ENCODE results near the gene PDGFB. TPM values are rescaled to one million over a fixed set of nuclear protein-coding genes. Genes with fewer than 3 reads are reported as not detected.

Gene PDGFB
- total RNA-seq, 2 experiments from 2014 or later: 3.8 to 3.9 TPM

DNA sequence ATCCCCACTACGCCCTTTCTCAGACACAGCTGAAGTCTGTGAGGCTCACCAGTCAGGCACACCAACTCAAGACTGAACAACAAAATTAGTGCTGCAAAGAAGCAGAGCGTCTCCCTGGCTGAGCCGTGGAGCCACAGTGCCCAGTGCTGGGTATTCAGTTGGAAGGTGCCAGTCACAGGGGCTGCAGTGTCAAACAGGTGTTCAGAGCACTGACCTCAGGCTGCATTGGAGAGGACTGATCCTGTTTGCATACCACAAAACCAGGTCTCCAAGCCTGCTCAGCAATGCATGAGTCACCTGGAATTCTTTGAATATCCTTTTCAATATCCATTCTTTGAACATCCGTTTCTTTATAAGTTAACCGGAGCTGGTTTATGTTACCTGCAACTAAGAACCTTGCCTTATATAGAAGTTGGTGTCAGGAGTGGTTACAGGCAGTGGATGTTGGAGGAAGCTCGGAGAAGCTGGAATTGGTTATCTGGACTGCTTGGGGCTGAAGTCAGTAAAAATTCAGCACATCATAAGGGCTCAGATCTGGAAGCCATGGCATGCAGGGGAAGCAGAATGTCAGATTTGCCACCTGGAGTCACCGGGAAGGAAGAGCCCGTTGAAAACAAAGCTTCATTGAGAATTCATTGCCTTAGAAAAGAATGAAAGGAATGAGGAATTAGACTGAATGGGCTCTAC, 30.3 kb downstream of the PDGFB start:
- H3K27ac Mint-ChIP-seq: no peak overlapping the region
- DNase-seq: no peak
- peaks cover 10% of the 10 kb centered on the region for H3K27me3 Mint-ChIP-seq (ENCODE audit: low read depth)
- H3K9me3 Mint-ChIP-seq: peaks cover 3% of the 10 kb centered on the region
- H3K4me1 Mint-ChIP-seq (ENCODE audit: low read depth): peaks cover 5% of the 10 kb centered on the region
- H3K36me3 Mint-ChIP-seq (ENCODE audit: low read depth): no peaks in the 10 kb centered on the region
- H3K4me3 Mint-ChIP-seq: no peak overlapping the region
- CTCF ChIA-PET: interaction anchor here (2.4 kb wide), 1 partner anchor 44 kb away, joined by 11 read pairs; no protein-coding TSS in a partner anchor
- intact Hi-C loops (cut with micrococcal nuclease): no loop called here

DNA sequence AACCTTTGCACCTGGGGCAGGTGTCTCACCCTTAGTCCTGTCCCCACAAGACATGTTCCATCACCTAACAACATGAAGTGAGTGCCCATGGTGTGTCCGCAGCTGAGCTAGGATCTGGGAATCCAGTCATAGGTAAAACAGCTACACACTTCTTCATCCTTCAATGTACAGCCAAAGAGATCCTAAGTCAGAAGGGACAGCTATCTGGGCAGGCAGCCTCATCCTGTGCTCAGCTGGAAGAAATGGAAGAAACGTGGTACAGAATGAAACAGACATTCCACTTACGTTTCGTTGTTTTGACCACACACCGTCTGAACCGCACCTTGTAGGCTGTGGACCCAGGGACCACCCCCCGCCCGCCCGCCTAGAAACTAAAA, 30.8 kb downstream of the PDGFB start:
- Mint-ChIP-seq H3K4me3 (no peak overlapping the region), H3K36me3 (ENCODE audit: low read depth) (no peaks in the 10 kb centered on the region), H3K9me3 (peaks cover 3% of the 10 kb centered on the region), H3K27ac (no peak overlapping the region), H3K27me3 (ENCODE audit: low read depth) (peaks cover 10% of the 10 kb centered on the region), H3K4me1 (ENCODE audit: low read depth) (peaks cover 5% of the 10 kb centered on the region)
- CTCF ChIA-PET: interaction anchor here (2.4 kb wide), 1 partner anchor 44 kb away, joined by 11 read pairs; no protein-coding TSS in a partner anchor
- intact Hi-C loops (cut with micrococcal nuclease): no loop called here
- DNase-seq: no peak

GRCh38 chr22:39212721-39213376, 31.9 kb downstream of the PDGFB start:
- no peak overlapping the region for H3K27ac Mint-ChIP-seq

DNA sequence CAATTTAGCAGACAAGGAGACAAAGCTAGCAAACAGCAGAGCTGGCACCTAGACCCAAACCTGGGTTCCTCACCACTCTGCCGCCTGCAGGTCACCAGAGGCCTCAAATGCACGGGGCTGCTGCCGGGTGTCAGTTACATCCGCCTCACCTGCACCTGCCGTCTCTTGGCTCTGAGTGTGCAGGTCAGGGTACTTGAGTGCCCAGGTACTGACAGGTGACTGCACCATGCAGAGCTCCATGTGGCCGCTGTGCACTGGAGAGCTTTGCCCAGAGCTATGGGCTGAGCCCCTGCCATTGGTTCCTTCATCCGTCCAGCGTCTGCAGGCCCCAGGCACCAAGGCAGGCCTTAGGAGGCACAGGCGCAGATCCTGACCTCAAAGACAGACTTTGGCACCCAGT, 35.0 kb downstream of the PDGFB start:
- Mint-ChIP-seq H3K27ac (no peak overlapping the region), H3K4me3 (no peak overlapping the region), H3K27me3 (ENCODE audit: low read depth) (peaks cover 10% of the 10 kb centered on the region), H3K9me3 (no peaks in the 10 kb centered on the region), H3K4me1 (ENCODE audit: low read depth) (peaks cover 24% of the 10 kb centered on the region), H3K36me3 (ENCODE audit: low read depth) (no peaks in the 10 kb centered on the region)
- intact Hi-C loops (cut with micrococcal nuclease): no loop called here
- CTCF ChIA-PET: no interaction called here
- DNase-seq: no peak

More at GRCh38 chr22:39212721-39213376, 31.9 kb downstream of the PDGFB start:
- no peak for DNase-seq
- CTCF ChIA-PET: no interaction called here
- H3K4me3 Mint-ChIP-seq: no peak overlapping the region
- intact Hi-C loops (cut with micrococcal nuclease): no loop called here
- H3K36me3 Mint-ChIP-seq (ENCODE audit: low read depth): no peaks in the 10 kb centered on the region
- peaks cover 5% of the 10 kb centered on the region for H3K4me1 Mint-ChIP-seq (ENCODE audit: low read depth)
- peaks cover 10% of the 10 kb centered on the region for H3K27me3 Mint-ChIP-seq (ENCODE audit: low read depth)
- H3K9me3 Mint-ChIP-seq: peaks cover 3% of the 10 kb centered on the region

DNA sequence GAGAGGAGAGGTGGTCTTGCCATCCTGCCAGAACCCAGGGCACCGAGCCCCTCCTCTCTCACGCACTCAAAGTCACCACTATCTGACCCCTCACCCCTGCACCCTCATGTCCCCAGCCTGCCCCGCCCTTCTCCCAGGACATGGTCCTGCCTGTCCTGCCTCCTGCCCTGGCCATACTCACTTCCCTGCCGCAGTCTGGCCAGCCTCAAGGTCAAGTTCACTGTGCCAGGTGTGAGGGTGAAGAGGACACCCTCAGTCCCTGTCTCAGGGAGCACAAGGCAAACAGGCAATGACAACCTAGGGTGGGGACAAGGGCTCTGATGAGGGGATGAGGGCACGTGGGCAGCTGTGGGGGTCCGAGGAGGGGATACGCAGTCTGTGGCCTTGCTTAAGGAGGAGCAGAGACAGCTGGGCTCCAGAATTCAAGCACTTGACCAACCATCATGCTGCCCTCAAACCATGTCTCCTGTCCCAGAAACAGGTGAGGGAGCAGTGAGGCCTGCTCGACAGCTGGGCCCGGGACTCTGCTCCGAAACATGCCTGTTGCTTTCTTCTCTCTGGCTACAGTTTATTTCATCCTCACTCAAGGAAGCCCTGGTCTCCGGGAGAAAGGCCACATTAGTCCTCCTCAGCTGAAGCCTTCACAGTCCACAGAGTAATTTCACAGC, 36.6 kb downstream of the PDGFB start:
- Mint-ChIP-seq H3K36me3 (ENCODE audit: low read depth) (no peaks in the 10 kb centered on the region), H3K27me3 (ENCODE audit: low read depth) (peaks cover 5% of the 10 kb centered on the region), H3K27ac (no peak overlapping the region), H3K4me3 (no peak overlapping the region), H3K4me1 (ENCODE audit: low read depth) (peaks cover 24% of the 10 kb centered on the region), H3K9me3 (no peaks in the 10 kb centered on the region)
- CTCF ChIA-PET: interaction anchor here (1.5 kb wide), 1 partner anchor 37 kb away, joined by 3 read pairs; no protein-coding TSS in a partner anchor
- intact Hi-C loops (cut with micrococcal nuclease): no loop called here
- DNase-seq: no peak

GRCh38 chr22:39207141-39208012, 37.4 kb downstream of the PDGFB start:
- H3K9me3 Mint-ChIP-seq: no peaks in the 10 kb centered on the region
- no peaks in the 10 kb centered on the region for H3K27me3 Mint-ChIP-seq (ENCODE audit: low read depth)
- no peak for DNase-seq
- peaks cover 24% of the 10 kb centered on the region for H3K4me1 Mint-ChIP-seq (ENCODE audit: low read depth)
- CTCF ChIA-PET: interaction anchor here (1.5 to 2.2 kb wide), 2 partner anchors 9 to 36 kb away, joined by 3 to 5 read pairs; no protein-coding TSS in a partner anchor
- no peak overlapping the region for H3K27ac Mint-ChIP-seq
- H3K36me3 Mint-ChIP-seq (ENCODE audit: low read depth): no peaks in the 10 kb centered on the region
- H3K4me3 Mint-ChIP-seq: no peak overlapping the region
- intact Hi-C loops (cut with micrococcal nuclease): no loop called here

DNA sequence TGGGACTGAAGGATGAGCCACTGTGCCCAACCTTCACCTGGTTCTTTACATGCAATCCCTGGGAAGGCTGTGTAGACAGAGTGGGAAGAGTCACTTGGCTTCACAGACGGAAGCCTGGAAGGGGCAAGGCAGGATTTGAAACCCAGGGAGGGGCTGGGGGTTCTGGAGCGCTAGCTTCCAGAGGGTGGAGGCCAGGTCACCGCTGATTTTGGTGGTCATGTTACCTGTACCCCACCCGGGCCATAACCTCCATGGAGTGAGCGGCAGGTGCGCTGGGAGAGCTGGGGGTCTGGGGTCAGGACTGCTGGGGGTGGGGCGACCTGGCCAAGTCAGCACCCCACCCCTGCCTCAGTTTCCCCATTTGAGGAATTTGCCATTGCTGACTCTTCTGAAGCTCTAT, 38.3 kb downstream of the PDGFB start:
- DNase-seq: no peak
- H3K27ac Mint-ChIP-seq: no peak overlapping the region
- intact Hi-C loops (cut with micrococcal nuclease): no loop called here

GRCh38 chr22:39205344-39206021, 39.3 kb downstream of the PDGFB start:
- no peak overlapping the region for H3K4me3 Mint-ChIP-seq
- peaks cover 24% of the 10 kb centered on the region for H3K4me1 Mint-ChIP-seq (ENCODE audit: low read depth)
- CTCF ChIA-PET: interaction anchor here (0.7 to 2.2 kb wide), 3 partner anchors 11 to 70 kb away, joined by 3 to 6 read pairs (median 5); no protein-coding TSS in a partner anchor
- H3K9me3 Mint-ChIP-seq: no peaks in the 10 kb centered on the region
- intact Hi-C loops (cut with micrococcal nuclease): no loop called here
- no peaks in the 10 kb centered on the region for H3K36me3 Mint-ChIP-seq (ENCODE audit: low read depth)
- DNase-seq: peak; percentile 38
- H3K27ac Mint-ChIP-seq: no peak overlapping the region
- no peaks in the 10 kb centered on the region for H3K27me3 Mint-ChIP-seq (ENCODE audit: low read depth)

More for the DNA sequence above, 38.3 kb downstream of the PDGFB start:
- H3K36me3 Mint-ChIP-seq (ENCODE audit: low read depth): no peaks in the 10 kb centered on the region
- H3K4me1 Mint-ChIP-seq (ENCODE audit: low read depth): peaks cover 24% of the 10 kb centered on the region
- H3K27me3 Mint-ChIP-seq (ENCODE audit: low read depth): no peaks in the 10 kb centered on the region
- no peaks in the 10 kb centered on the region for H3K9me3 Mint-ChIP-seq
- H3K4me3 Mint-ChIP-seq: no peak overlapping the region
- CTCF ChIA-PET: interaction anchor here (0.7 to 2.2 kb wide), 3 partner anchors 10 to 71 kb away, joined by 3 to 6 read pairs (median 5); no protein-coding TSS in a partner anchor

GRCh38 chr22:39204216-39204615, 40.6 kb downstream of the PDGFB start:
- Mint-ChIP-seq H3K4me1 (ENCODE audit: low read depth) (peaks cover 24% of the 10 kb centered on the region), H3K27me3 (ENCODE audit: low read depth) (no peaks in the 10 kb centered on the region), H3K36me3 (ENCODE audit: low read depth) (no peaks in the 10 kb centered on the region), H3K27ac (no peak overlapping the region), H3K4me3 (no peak overlapping the region), H3K9me3 (no peaks in the 10 kb centered on the region)
- intact Hi-C loops (cut with micrococcal nuclease): no loop called here
- no peak for DNase-seq
- CTCF ChIA-PET: no interaction called here

DNA sequence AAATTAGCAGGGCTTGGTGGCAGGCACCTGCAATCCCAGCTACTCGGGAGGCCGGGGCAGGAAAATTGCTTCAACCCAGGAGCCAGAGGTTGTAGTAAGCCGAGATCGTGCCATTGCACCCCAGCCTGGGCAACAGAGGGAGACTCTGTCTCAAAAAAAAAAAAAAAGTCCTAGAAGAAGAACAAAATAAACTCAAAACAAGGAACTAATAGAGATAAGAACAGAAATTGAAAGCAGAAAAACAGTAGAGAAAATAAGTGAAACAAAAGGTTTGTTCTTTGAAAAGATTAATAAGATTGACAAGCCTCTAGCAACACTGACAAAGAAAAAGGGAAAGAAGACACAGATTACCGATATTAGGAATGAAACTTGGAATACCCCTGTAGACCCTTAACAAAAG, 47.2 kb downstream of the PDGFB start:
- Mint-ChIP-seq H3K27me3 (ENCODE audit: low read depth) (no peaks in the 10 kb centered on the region), H3K27ac (no peak overlapping the region), H3K4me1 (ENCODE audit: low read depth) (peaks cover 3% of the 10 kb centered on the region), H3K36me3 (ENCODE audit: low read depth) (peaks cover 1% of the 10 kb centered on the region), H3K4me3 (no peak overlapping the region), H3K9me3 (peaks cover 4% of the 10 kb centered on the region)
- DNase-seq: no peak
- CTCF ChIA-PET: no interaction called here
- intact Hi-C loops (cut with micrococcal nuclease): no loop called here

DNA sequence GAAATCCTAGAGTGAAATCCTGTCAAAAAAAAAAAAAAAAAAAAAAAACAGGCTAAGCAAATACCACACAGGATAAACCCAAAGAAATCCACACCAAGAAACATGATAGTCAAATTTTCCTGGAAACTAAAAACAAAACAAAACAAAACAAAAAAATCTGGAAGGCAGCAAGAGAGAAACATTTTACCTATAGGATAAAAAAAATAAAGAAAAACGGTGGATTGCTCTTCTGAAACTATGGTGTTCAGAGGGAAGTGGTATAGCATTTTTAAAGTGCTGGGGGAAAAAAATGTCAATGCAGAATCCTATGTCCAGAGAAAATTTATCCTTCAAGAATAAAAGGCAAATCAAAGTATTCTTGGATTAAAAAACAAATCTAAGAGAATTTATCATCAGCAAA, 50.7 kb downstream of the PDGFB start:
- CTCF ChIA-PET: interaction anchor here (0.6 kb wide), 1 partner anchor 151 kb away, joined by 4 read pairs; no protein-coding TSS in a partner anchor
- peaks cover 3% of the 10 kb centered on the region for H3K4me1 Mint-ChIP-seq (ENCODE audit: low read depth)
- peaks cover 4% of the 10 kb centered on the region for H3K9me3 Mint-ChIP-seq
- no peak for DNase-seq
- intact Hi-C loops (cut with micrococcal nuclease): no loop called here
- no peak overlapping the region for H3K27ac Mint-ChIP-seq
- H3K36me3 Mint-ChIP-seq (ENCODE audit: low read depth): peaks cover 1% of the 10 kb centered on the region
- H3K4me3 Mint-ChIP-seq: no peak overlapping the region
- H3K27me3 Mint-ChIP-seq (ENCODE audit: low read depth): no peaks in the 10 kb centered on the region
